ENCODE data around the gene LCN12. TPM values are rescaled to one million over a fixed set of nuclear protein-coding genes. Genes with fewer than 3 reads are reported as not detected.
"Not testable (repeated sequence)": the region's sequence is repeated elsewhere in the genome, so short reads cannot be mapped to it uniquely, and the experiment has no call there.

Gene LCN12
- total and polyA plus RNA-seq, 7 donors: 1.2 to 3.0 TPM; not detected in 5

DNA sequence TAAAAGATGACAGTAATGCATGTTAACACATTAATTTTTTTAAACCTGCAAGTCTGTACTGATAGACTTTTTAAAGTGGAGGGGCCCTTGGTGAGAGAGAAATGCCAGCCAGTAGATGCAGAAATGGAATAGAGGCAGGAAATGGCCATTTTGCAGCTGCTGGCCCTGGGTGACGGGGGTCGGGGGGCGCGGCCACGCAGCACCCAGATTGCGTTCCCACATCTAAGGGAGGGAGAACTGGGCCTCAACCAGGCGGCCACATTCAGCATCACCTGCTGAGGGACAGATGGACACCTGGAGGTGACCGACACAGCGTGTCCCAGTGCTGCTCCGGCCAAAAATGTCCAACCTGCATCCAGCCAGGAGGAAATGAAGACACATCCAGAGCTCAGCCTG lies 50.6 kb downstream of the LCN12 start:
- Histone ChIP-seq H3K4me1 (no peaks in the 10 kb centered on the region), H3K4me3 (no peak overlapping the region), H3K27me3 (peaks cover under 1 to 10% (median 2%) of the 10 kb centered on the region in 3 donors), H3K36me3 (no peaks in the 10 kb centered on the region), H3K27ac (no peak overlapping the region), H3K9me3 (no peaks in the 10 kb centered on the region)
- intact Hi-C loops (cut with DNase I): no loop called here
- WGBS, 2 donors: 88 to 91% methylated on average over 10 of the region's 10 CpGs
- DNase-seq: no peak
- no peak for TF ChIP-seq POLR2A (IDR thresholded peaks at IDR 0.05)
- TF ChIP-seq POLR2AphosphoS5 (IDR thresholded peaks at IDR 0.05): no peak
- TF ChIP-seq CTCF (IDR thresholded peaks at IDR 0.05): no peak
- no peak for TF ChIP-seq EP300 (IDR thresholded peaks at IDR 0.05)

DNA sequence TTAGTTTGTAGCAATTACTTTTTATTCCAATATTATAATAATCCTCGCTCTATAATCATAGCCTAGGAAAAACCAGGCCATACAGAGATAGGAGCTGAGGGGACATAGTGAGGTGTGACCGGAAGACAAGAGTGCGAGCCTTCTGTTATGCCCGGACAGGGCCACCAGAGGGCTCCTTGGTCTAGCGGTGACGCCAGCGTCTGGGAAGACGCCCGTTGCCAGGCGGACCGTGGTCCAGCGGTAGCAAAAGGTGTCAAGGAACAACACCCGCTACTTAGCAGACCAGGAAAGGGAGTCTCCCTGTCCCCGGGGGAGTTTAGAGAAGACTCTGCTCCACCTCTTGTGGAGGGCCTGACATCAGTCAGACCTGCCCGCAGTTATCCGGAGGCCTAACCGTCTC lies 52.2 kb downstream of the LCN12 start:
- DNase-seq: not testable (repeated sequence)

More for the DNA sequence above, 52.2 kb downstream of the LCN12 start:
- intact Hi-C loops (cut with DNase I); H3K36me3 ChIP-seq; H3K4me1 ChIP-seq; H3K9me3 ChIP-seq; H3K27ac ChIP-seq; H3K27me3 ChIP-seq; H3K4me3 ChIP-seq: not testable (repeated sequence)
- WGBS, 2 donors: 36 to 47% methylated on average over 17 of the region's 17 CpGs
- TF ChIP-seq CTCF (IDR thresholded peaks at IDR 0.05): peak in 2 of 4 experiments; percentile 22 to 37

Other genes with a start within 250 kb of the LCN12 start
Only the 30 nearest of the 33 such genes appear.
- 1 to 10 TPM; 1.5 to 6.4 (median 2.1) TPM for gene LCN10, start 209.3 kb upstream of the LCN12 start, total RNA-seq
- 1 to 10 TPM; 1.2 to 9.2 (median 1.8) TPM for gene LCN10, start 209.3 kb upstream of the LCN12 start, polyA plus RNA-seq
- 10 to 100 TPM in 1 of 4 donors, 1 to 10 TPM in 3; 1.2 to 19.1 (median 8.1) TPM for gene LCN6, start 203.7 kb upstream of the LCN12 start, total RNA-seq
- 1 to 10 TPM; 2.3 to 5.9 (median 4.2) TPM for gene LCN6, start 203.7 kb upstream of the LCN12 start, polyA plus RNA-seq
- gene LCN8, start 194.0 kb upstream of the LCN12 start, total RNA-seq: not detected
- gene LCN8, start 194.0 kb upstream of the LCN12 start, polyA plus RNA-seq: under 1 TPM in 1 of 3 donors, not detected in 2; 0.04 TPM
- not detected for gene LCN15, start 187.8 kb upstream of the LCN12 start, total RNA-seq
- gene LCN15, start 187.8 kb upstream of the LCN12 start, polyA plus RNA-seq: 1 to 10 TPM in 2 of 3 donors, under 1 TPM in 1; 0.70 to 9.0 (median 6.6) TPM
- 10 to 100 TPM; 37.5 to 84.7 (median 63.2) TPM for gene TMEM141, start 160.9 kb upstream of the LCN12 start, total RNA-seq
- gene TMEM141, start 160.9 kb upstream of the LCN12 start, polyA plus RNA-seq: 100 to 1,000 TPM; 345 to 629 (median 415) TPM
- gene CCDC183, start 155.9 kb upstream of the LCN12 start, total RNA-seq: 1 to 10 TPM in 2 of 4 donors, under 1 TPM in 1, not detected in 1; 0.71 to 1.5 (median 1.1) TPM
- 1 to 10 TPM; 3.0 to 3.5 (median 3.0) TPM for gene CCDC183, start 155.9 kb upstream of the LCN12 start, polyA plus RNA-seq
- gene RABL6, start 144.3 kb upstream of the LCN12 start, total RNA-seq: 10 to 100 TPM; 36.0 to 55.9 (median 49.9) TPM
- gene RABL6, start 144.3 kb upstream of the LCN12 start, polyA plus RNA-seq: 100 to 1,000 TPM in 1 of 3 donors, 10 to 100 TPM in 2; 63.1 to 103 (median 68.7) TPM
- gene AJM1, start 109.8 kb upstream of the LCN12 start, total RNA-seq: 1 to 10 TPM in 3 of 4 donors, under 1 TPM in 1; 0.82 to 8.6 (median 5.2) TPM
- 1 to 10 TPM in 2 of 3 donors, under 1 TPM in 1; 0.46 to 6.7 (median 1.8) TPM for gene AJM1, start 109.8 kb upstream of the LCN12 start, polyA plus RNA-seq
- 10 to 100 TPM; 39.0 to 73.1 (median 56.4) TPM for gene PHPT1, start 102.9 kb upstream of the LCN12 start, total RNA-seq
- 100 to 1,000 TPM; 109 to 144 (median 120) TPM for gene PHPT1, start 102.9 kb upstream of the LCN12 start, polyA plus RNA-seq
- gene MAMDC4, start 99.9 kb upstream of the LCN12 start, total RNA-seq: 1 to 10 TPM in 2 of 4 donors, under 1 TPM in 2; 0.71 to 2.8 (median 1.8) TPM
- gene MAMDC4, start 99.9 kb upstream of the LCN12 start, polyA plus RNA-seq: 10 to 100 TPM in 1 of 3 donors, 1 to 10 TPM in 2; 1.6 to 25.3 (median 2.4) TPM
- 100 to 1,000 TPM; 261 to 303 (median 281) TPM for gene EDF1, start 86.0 kb upstream of the LCN12 start, total RNA-seq
- gene EDF1, start 86.0 kb upstream of the LCN12 start, polyA plus RNA-seq: 100 to 1,000 TPM; 541 to 755 (median 730) TPM
- 1 to 10 TPM; 1.8 to 5.5 (median 3.9) TPM for gene TRAF2, start 65.8 kb upstream of the LCN12 start, total RNA-seq
- 10 to 100 TPM; 13.2 to 21.9 (median 13.9) TPM for gene TRAF2, start 65.8 kb upstream of the LCN12 start, polyA plus RNA-seq
- gene FBXW5, start 7.5 kb upstream of the LCN12 start, total RNA-seq: 100 to 1,000 TPM; 153 to 202 (median 171) TPM
- gene FBXW5, start 7.5 kb upstream of the LCN12 start, polyA plus RNA-seq: 100 to 1,000 TPM; 147 to 182 (median 165) TPM
- gene C8G, start 7.0 kb upstream of the LCN12 start, total RNA-seq: not detected
- 10 to 100 TPM in 1 of 3 donors, 1 to 10 TPM in 2; 4.2 to 11.1 (median 5.4) TPM for gene C8G, start 7.0 kb upstream of the LCN12 start, polyA plus RNA-seq
- gene PTGDS, start 25.2 kb downstream of the LCN12 start, total RNA-seq: 10 to 100 TPM; 11.8 to 36.6 (median 32.4) TPM
- 100 to 1,000 TPM in 1 of 3 donors, 10 to 100 TPM in 1, 1 to 10 TPM in 1; 8.3 to 218 (median 24.0) TPM for gene PTGDS, start 25.2 kb downstream of the LCN12 start, polyA plus RNA-seq
- gene LCNL1, start 30.7 kb downstream of the LCN12 start, total RNA-seq: 1 to 10 TPM in 1 of 4 donors, under 1 TPM in 3; 0.14 to 1.1 (median 0.43) TPM
- gene LCNL1, start 30.7 kb downstream of the LCN12 start, polyA plus RNA-seq: under 1 TPM in 1 of 3 donors, not detected in 2; 0.50 TPM
- gene PAXX, start 40.1 kb downstream of the LCN12 start, total RNA-seq: 10 to 100 TPM; 28.0 to 38.0 (median 36.2) TPM
- 10 to 100 TPM; 28.4 to 80.9 (median 40.8) TPM for gene PAXX, start 40.1 kb downstream of the LCN12 start, polyA plus RNA-seq
- 1 to 10 TPM in 1 of 4 donors, not detected in 3; 1.4 TPM for gene CLIC3, start 44.3 kb downstream of the LCN12 start, total RNA-seq
- gene CLIC3, start 44.3 kb downstream of the LCN12 start, polyA plus RNA-seq: 1 to 10 TPM in 1 of 3 donors, not detected in 2; 4.7 TPM
- gene ABCA2, start 76.0 kb downstream of the LCN12 start, total RNA-seq: 10 to 100 TPM in 3 of 4 donors, 1 to 10 TPM in 1; 9.2 to 19.7 (median 13.2) TPM
- 10 to 100 TPM in 1 of 3 donors, 1 to 10 TPM in 2; 6.0 to 28.6 (median 9.0) TPM for gene ABCA2, start 76.0 kb downstream of the LCN12 start, polyA plus RNA-seq
- gene FUT7, start 79.8 kb downstream of the LCN12 start, total RNA-seq: 1 to 10 TPM in 1 of 4 donors, under 1 TPM in 2, not detected in 1; 0.36 to 1.3 (median 0.41) TPM
- 1 to 10 TPM in 1 of 3 donors, not detected in 2; 1.3 TPM for gene FUT7, start 79.8 kb downstream of the LCN12 start, polyA plus RNA-seq
- gene NPDC1, start 93.9 kb downstream of the LCN12 start, total RNA-seq: 100 to 1,000 TPM in 1 of 4 donors, 10 to 100 TPM in 3; 21.4 to 101 (median 42.4) TPM
- 100 to 1,000 TPM in 1 of 3 donors, 10 to 100 TPM in 2; 47.9 to 118 (median 91.9) TPM for gene NPDC1, start 93.9 kb downstream of the LCN12 start, polyA plus RNA-seq
- 1 to 10 TPM in 3 of 4 donors, not detected in 1; 1.2 to 2.2 (median 2.1) TPM for gene ENTPD2, start 101.8 kb downstream of the LCN12 start, total RNA-seq
- 1 to 10 TPM in 2 of 3 donors, under 1 TPM in 1; 0.92 to 6.4 (median 3.0) TPM for gene ENTPD2, start 101.8 kb downstream of the LCN12 start, polyA plus RNA-seq
- under 1 TPM in 1 of 4 donors, not detected in 3; 0.81 TPM for gene SAPCD2, start 118.3 kb downstream of the LCN12 start, total RNA-seq
- 10 to 100 TPM in 1 of 3 donors, 1 to 10 TPM in 2; 3.6 to 16.4 (median 3.7) TPM for gene SAPCD2, start 118.3 kb downstream of the LCN12 start, polyA plus RNA-seq
- gene UAP1L1, start 125.2 kb downstream of the LCN12 start, total RNA-seq: 1 to 10 TPM; 2.9 to 9.1 (median 4.8) TPM
- gene UAP1L1, start 125.2 kb downstream of the LCN12 start, polyA plus RNA-seq: 1 to 10 TPM; 4.2 to 9.6 (median 6.0) TPM
- 10 to 100 TPM; 27.8 to 34.9 (median 28.7) TPM for gene MAN1B1, start 134.7 kb downstream of the LCN12 start, total RNA-seq
- 10 to 100 TPM; 12.0 to 52.0 (median 14.1) TPM for gene MAN1B1, start 134.7 kb downstream of the LCN12 start, polyA plus RNA-seq
- gene DPP7, start 162.5 kb downstream of the LCN12 start, total RNA-seq: 100 to 1,000 TPM in 2 of 4 donors, 10 to 100 TPM in 2; 88.5 to 140 (median 111) TPM
- gene DPP7, start 162.5 kb downstream of the LCN12 start, polyA plus RNA-seq: 100 to 1,000 TPM in 1 of 3 donors, 10 to 100 TPM in 2; 26.6 to 158 (median 36.6) TPM
- 1 to 10 TPM in 1 of 4 donors, under 1 TPM in 3; 0.16 to 1.1 (median 0.38) TPM for gene GRIN1, start 186.9 kb downstream of the LCN12 start, total RNA-seq
- under 1 TPM in 1 of 3 donors, not detected in 2; 0.69 TPM for gene GRIN1, start 186.9 kb downstream of the LCN12 start, polyA plus RNA-seq
- gene LRRC26, start 217.8 kb downstream of the LCN12 start, total RNA-seq: under 1 TPM in 1 of 4 donors, not detected in 3; 0.68 TPM
- gene LRRC26, start 217.8 kb downstream of the LCN12 start, polyA plus RNA-seq: 1 to 10 TPM; 1.2 to 6.3 (median 1.4) TPM
- gene TMEM210, start 219.8 kb downstream of the LCN12 start, total RNA-seq: not detected
- gene TMEM210, start 219.8 kb downstream of the LCN12 start, polyA plus RNA-seq: under 1 TPM in 1 of 3 donors, not detected in 2; 0.12 TPM
- gene ANAPC2, start 236.3 kb downstream of the LCN12 start, total RNA-seq: 10 to 100 TPM; 21.0 to 27.4 (median 24.6) TPM
- gene ANAPC2, start 236.3 kb downstream of the LCN12 start, polyA plus RNA-seq: 10 to 100 TPM; 12.5 to 49.3 (median 13.2) TPM